Psoas muscle (tissue), 8 donors: ENCODE measurements around the gene NPDC1. TPM values are rescaled to one million over a fixed set of nuclear protein-coding genes. Genes with fewer than 3 reads are reported as not detected.
A peak's percentile ranks its signal among the peaks of the same experiment; 100 is the strongest.

Experiments
- ATAC-seq, 4 donors: fragments of 200-7000 bp; cut with Tn5 transposase; one replicate each; pipeline ENCODE4 v1.9.1; 2020; ENCODE audit warnings: moderate library complexity in 3 of 4, mild to moderate bottlenecking in 2 of 4
- DNase-seq, 2 donors: peaks; one replicate each; pipeline ENCODE4 v3.0.0-alpha.2; 2020
- H3K27ac ChIP-seq: fragments of 200-600 bp; one replicate; pipeline ENCODE4 v1.8.0; 2022
- H3K27me3 ChIP-seq, 3 donors: fragments of 200-600 bp in 1 of 3; one replicate each; pipeline versions ENCODE4 v1.6.1 to v1.8.0; 2013 to 2022; ENCODE audit warnings: low read length in 2 of 3, mild to moderate bottlenecking in 2 of 3, moderate library complexity in 1 of 3; ENCODE audit not compliant: insufficient read depth in 3 of 3
- H3K36me3 ChIP-seq, 2 donors: fragments of 200-600 bp in 1 of 2; one replicate each; pipeline versions ENCODE4 v1.6.1 to v1.8.0; 2013 to 2022; ENCODE audit warnings: low read depth in 1 of 2, mild to moderate bottlenecking in 1 of 2, moderate library complexity in 1 of 2; ENCODE audit not compliant: insufficient read depth in 1 of 2
- H3K4me1 ChIP-seq: fragments of 200-600 bp; one replicate; pipeline ENCODE4 v1.8.0; 2022
- H3K4me3 ChIP-seq: fragments of 200-600 bp; one replicate; pipeline ENCODE4 v1.8.0; 2022; ENCODE audit warnings: mild to moderate bottlenecking
- H3K9me3 ChIP-seq: fragments of 200-600 bp; one replicate; pipeline ENCODE4 v1.8.0; 2022
- CTCF ChIP-seq: fragments of 200-600 bp; IDR thresholded peaks from one replicate; pipeline ENCODE4 v1.8.0; 2022; ENCODE audit warnings: antibody characterized with exemption
- WGBS, 3 donors: extraction: QIAGEN DNeasy Blood & Tissue Kit; methylation state at CpG; one replicate each; pipeline versions ENCODE4 v1.1.6 to v1.1.7; 2013; 5-methylcytosine and 5-hydroxymethylcytosine counted together
- intact Hi-C, 2 donors: fragments of 100-400 bp; cut with DNase I; formaldehyde crosslinking; loops; one replicate each; pipeline versions ENCODE4 v1.11.0 to v1.14.2; 2022
- long read RNA-seq, 2 donors: library from polyadenylated mRNA; unstranded; transcript quantifications; one replicate each; pipeline ENCODE4 v2.0.0, GENCODE V29; 2021
- polyA plus RNA-seq, 3 donors: library from polyadenylated mRNA; stranded (reverse); fragments of 200-250 nt; gene quantifications; one replicate each; pipeline ENCODE4 v1.2.3, GENCODE V29; 2013
- total RNA-seq, 4 donors: library from RNA; stranded (reverse); fragmentation: NEBNext Ultra II Directional in 2 of 4; extraction: Animal tissue kit (Norgen Biotek cat#: 25700) in 2 of 4; gene quantifications; one replicate each; pipeline versions ENCODE4 v1.2.1 to v1.2.4, GENCODE V29; 2021 to 2023
- donor health status: healthy with polysubstance abuse.
- donor health status: DM: no; HTN: no; CAD: no; lungs with moderate emphysema.
- donor health status: Bipolar disorder and iron deficiency.
- donor health status: healthy.
- donor health status: DM: yes; HTN: yes; CAD: no.
- donor health status: DM: no; HTN: no; CAD: no.
- donor health status: DM: no; HTN: no; CAD: no.
- donor health status: DM: yes; HTN: yes; CAD: no.

Gene NPDC1
- 10 to 100 TPM; 17.3 to 32.1 (median 22.6) TPM for total RNA-seq
- 10 to 100 TPM; 14.8 to 23.2 (median 17.6) TPM for polyA plus RNA-seq
- long read RNA-seq, donor 1, transcript NPDC1-202 (9 exons, 1,494 nt), result major isoform, 19 of 26 reads
- long read RNA-seq, donor 1, partial matches to known transcripts, result 2 of 26 reads
- long read RNA-seq, donor 1, other reads (novel, unspliced or antisense), result 4 of 26 reads
- long read RNA-seq, donor 2, transcript NPDC1-202 (9 exons, 1,494 nt), result major isoform, 22 of 45 reads
- long read RNA-seq, donor 2, transcript NPDC1-201 (8 exons, 2,187 nt), result minor isoform, 8 of 45 reads
- long read RNA-seq, donor 2, partial matches to known transcripts, result 4 of 45 reads
- long read RNA-seq, donor 2, other reads (novel, unspliced or antisense), result 11 of 45 reads

GRCh38 chr9:137046088-137046787 is at the start of gene NPDC1:
Gene NPDC1 (minus strand): TSS chr9:137046177. CDS start chr9:137045989, 188 bp downstream.
- Histone ChIP-seq H3K27ac (peak within 1 kb of the TSS; percentile 50), H3K4me1 (peaks cover 18% of the 10 kb centered on the region), H3K4me3 (peak within 1 kb of the TSS; percentile 69), H3K9me3 (no peaks in the 10 kb centered on the region), H3K27me3 (peaks cover 0 to 60% (median 10%) of the 10 kb centered on the region in 3 donors), H3K36me3 (no peaks in the 10 kb centered on the region)
- peak; percentile 76 to 82 for DNase-seq
- ATAC-seq, result peak; percentile 64 to 83 (median 70)
- WGBS, 3 donors, result 1 to 2% (median 1%) methylated on average over 46 to 57 of the region's 57 CpGs
- intact Hi-C loops, result loop anchor here in 1 of 2 donors (2.0 kb wide), 1 partner anchor 19 kb away; no protein-coding TSS in a partner anchor
- TF ChIP-seq CTCF, result peak; percentile 73

GRCh38 chr9:137089232-137089947 is 43.4 kb upstream of the NPDC1 start:
- H3K36me3 ChIP-seq, result peaks cover 0 to 53% of the 10 kb centered on the region in 2 donors
- TF ChIP-seq CTCF, result no peak
- WGBS, 3 donors, result 61 to 73% (median 63%) methylated on average over 10 to 11 of the region's 11 CpGs
- DNase-seq, result no peak
- no peak overlapping the region for H3K4me3 ChIP-seq
- intact Hi-C loops, result no loop called here
- ATAC-seq, result no peak
- H3K9me3 ChIP-seq, result no peaks in the 10 kb centered on the region
- no peak overlapping the region for H3K27ac ChIP-seq
- H3K27me3 ChIP-seq, result no peaks in the 10 kb centered on the region
- peaks cover 8% of the 10 kb centered on the region for H3K4me1 ChIP-seq

GRCh38 chr9:137088121-137088520 is 42.1 kb upstream of the NPDC1 start:
- no peak overlapping the region for H3K4me3 ChIP-seq
- no peaks in the 10 kb centered on the region for H3K9me3 ChIP-seq
- WGBS, 3 donors, result 81 to 91% (median 83%) methylated on average over 5 of the region's 5 CpGs
- H3K36me3 ChIP-seq, result peaks cover 0 to 46% of the 10 kb centered on the region in 2 donors
- peaks cover 8% of the 10 kb centered on the region for H3K4me1 ChIP-seq
- no peak for DNase-seq
- intact Hi-C loops, result no loop called here
- no peaks in the 10 kb centered on the region for H3K27me3 ChIP-seq
- no peak overlapping the region for H3K27ac ChIP-seq
- TF ChIP-seq CTCF, result no peak
- ATAC-seq, result no peak

- Histone ChIP-seq H3K4me3 (peak overlapping the region; percentile 97), H3K27me3 (no peaks in the 10 kb centered on the region), H3K9me3 (no peaks in the 10 kb centered on the region), H3K27ac (peak overlapping the region; percentile 91), H3K36me3 (peaks cover 0 to 40% of the 10 kb centered on the region in 2 donors), H3K4me1 (peaks cover 8% of the 10 kb centered on the region)
- no peak for ATAC-seq
- intact Hi-C loops, result no loop called here
- DNase-seq, result no peak
- 12 to 14% (median 12%) methylated on average over 20 to 22 of the region's 22 CpGs for WGBS, 3 donors
- TF ChIP-seq CTCF, result no peak
These were observed 41.5 kb upstream of the NPDC1 start for GRCh38 chr9:137087409-137087925.
